Calu3 (cell line): ENCODE measurements around the gene MRPL55. TPM values are rescaled to one million over a fixed set of nuclear protein-coding genes. Genes with fewer than 3 reads are reported as not detected.
A peak's percentile ranks its signal among the peaks of the same experiment; 100 is the strongest.

Source experiments
- Bru-seq: library from RNA; stranded (reverse); fragments of 400-500 nt; gene quantifications from one replicate; lab custom pipeline; 2021; lab: Mats Ljungman, UMichigan
- BruChase-seq, 2 experiments: library from RNA; stranded (reverse); fragments of 400-500 nt; gene quantifications; one replicate each; lab custom pipeline; 2021; lab: Mats Ljungman, UMichigan
- BruUV-seq: library from RNA; stranded (reverse); fragments of 400-500 nt; replicated peaks from 2 replicates; lab custom pipeline; 2021; lab: Mats Ljungman, UMichigan
- CTCF ChIA-PET: fragments of 300-600 bp; sonication (Branson Sonifier 250); formaldehyde crosslinking; loops from one replicate; lab custom pipeline; 2022; ENCODE audit warnings: antibody characterized with exemption; lab: Charles Lee
- DNase-seq: peaks from one replicate; pipeline ENCODE4 v3.0.0; 2022
- H3K27ac Mint-ChIP-seq: one replicate; pipeline ENCODE4 v1.8.0; 2022; ENCODE audit warnings: mixed read lengths; ENCODE audit not compliant: unreplicated experiment
- H3K27me3 Mint-ChIP-seq: one replicate; pipeline ENCODE4 v1.8.0; 2022; ENCODE audit warnings: mixed read lengths; ENCODE audit not compliant: unreplicated experiment
- H3K36me3 Mint-ChIP-seq: one replicate; pipeline ENCODE4 v1.8.0; 2022; ENCODE audit warnings: mild to moderate bottlenecking, moderate library complexity, mixed read lengths; ENCODE audit not compliant: insufficient read depth, unreplicated experiment
- H3K4me1 Mint-ChIP-seq: one replicate; pipeline ENCODE4 v1.8.0; 2022; ENCODE audit warnings: mild to moderate bottlenecking, low read depth, mixed read lengths; ENCODE audit not compliant: unreplicated experiment
- H3K4me3 Mint-ChIP-seq: one replicate; pipeline ENCODE4 v1.8.0; 2022; ENCODE audit warnings: mild to moderate bottlenecking, low read depth, moderate library complexity, mixed read lengths; ENCODE audit not compliant: unreplicated experiment
- H3K9me3 Mint-ChIP-seq: one replicate; pipeline ENCODE4 v1.8.0; 2022; ENCODE audit warnings: low read depth, mixed read lengths; ENCODE audit not compliant: unreplicated experiment
- CTCF ChIP-seq: fragments of 200-600 bp; IDR thresholded peaks from one replicate; pipeline ENCODE4 v1.8.0; 2022; ENCODE audit warnings: antibody characterized with exemption; ENCODE audit not compliant: unreplicated experiment
- intact Hi-C: fragments of 100-400 bp; cut with micrococcal nuclease; formaldehyde crosslinking; loops from one replicate; pipeline ENCODE4 v1.10.0; 2022; ENCODE audit not compliant: unreplicated experiment
- long read RNA-seq: library from polyadenylated mRNA; stranded (forward); transcript quantifications from one replicate; pipeline ENCODE4 v2.0.0, GENCODE V29; 2022
- total RNA-seq: library from RNA; stranded (reverse); gene quantifications from 2 replicates; pipeline ENCODE4 v1.2.3, GENCODE V29; 2022

MRPL55 gene
- total RNA-seq (69.1 and 72.3 TPM in 2 replicates), Bru-seq, nascent RNA (percentile 66 among the genes with signal in this experiment), BruChase-seq, experiment 1, labeled RNA remaining after a 6-hour chase (percentile 79 among the genes with signal in this experiment), BruChase-seq, experiment 2, labeled RNA remaining after a 2-hour chase (percentile 75 among the genes with signal in this experiment)
- long read RNA-seq, transcript MRPL55-217 (4 exons, 565 nt): minor isoform, 6 of 120 reads
- long read RNA-seq, transcript MRPL55-203 (5 exons, 744 nt): major isoform, 31 of 120 reads
- long read RNA-seq, transcript MRPL55-201 (5 exons, 632 nt): minor isoform, 11 of 120 reads
- long read RNA-seq, transcript MRPL55-204 (4 exons, 661 nt): minor isoform, 23 of 120 reads
- long read RNA-seq, partial matches to known transcripts: 0 of 120 reads
- long read RNA-seq, other reads (novel, unspliced or antisense): 37 of 120 reads

GRCh38 chr1:228109073-228109961 is at the start of gene MRPL55:
MRPL55 (minus strand) TSS chr1:228109299; CDS start chr1:228108260, 1,039 bp downstream.
- intact Hi-C loops: no loop called here
- no peak for TF ChIP-seq CTCF
- DNase-seq: peak; percentile 99
- H3K36me3 Mint-ChIP-seq: peaks cover 56% of the 10 kb centered on the region
- peak within 1 kb of the TSS; percentile 89 for H3K4me3 Mint-ChIP-seq
- peak within 1 kb of the TSS; percentile 86 for H3K27ac Mint-ChIP-seq
- no TSS peak for BruUV-seq
- H3K27me3 Mint-ChIP-seq: no peaks in the 10 kb centered on the region
- H3K9me3 Mint-ChIP-seq: no peaks in the 10 kb centered on the region
- peaks cover 31% of the 10 kb centered on the region for H3K4me1 Mint-ChIP-seq
- CTCF ChIA-PET: interaction anchor here (1.0 to 1.6 kb wide), 5 partner anchors 10 to 110 kb away, joined by 4 to 7 read pairs (median 5); partner anchors contain the start of gene IBA57

GRCh38 chr1:228158151-228159007 is 49.3 kb upstream of the MRPL55 start:
- H3K4me3 Mint-ChIP-seq: no peak overlapping the region
- H3K9me3 Mint-ChIP-seq: no peaks in the 10 kb centered on the region
- CTCF ChIA-PET: no interaction called here
- no peaks in the 10 kb centered on the region for H3K27me3 Mint-ChIP-seq
- no peak for DNase-seq
- H3K36me3 Mint-ChIP-seq: peaks cover 14% of the 10 kb centered on the region
- peaks cover 6% of the 10 kb centered on the region for H3K4me1 Mint-ChIP-seq
- H3K27ac Mint-ChIP-seq: no peak overlapping the region
- no peak for TF ChIP-seq CTCF
- intact Hi-C loops: no loop called here
- BruUV-seq: no TSS peak

GRCh38 chr1:228157729-228158126 is 48.6 kb upstream of the MRPL55 start:
- BruUV-seq: no TSS peak
- H3K9me3 Mint-ChIP-seq: no peaks in the 10 kb centered on the region
- no peak for DNase-seq
- CTCF ChIA-PET: no interaction called here
- H3K27ac Mint-ChIP-seq: no peak overlapping the region
- intact Hi-C loops: no loop called here
- TF ChIP-seq CTCF: no peak
- H3K36me3 Mint-ChIP-seq: peaks cover 12% of the 10 kb centered on the region
- no peak overlapping the region for H3K4me3 Mint-ChIP-seq
- H3K4me1 Mint-ChIP-seq: peaks cover 6% of the 10 kb centered on the region
- H3K27me3 Mint-ChIP-seq: no peaks in the 10 kb centered on the region
